K562 (cell line): ENCODE measurements around the gene ENTREP1. TPM values are rescaled to one million over a fixed set of nuclear protein-coding genes. Genes with fewer than 3 reads are reported as not detected.

Experiments
- ATAC-seq: fragments of 200-7000 bp; cut with Tn5 transposase; 3 replicates; pipeline ENCODE4 v1.9.1; 2020; ENCODE audit warnings: moderate library complexity
- BruUV-seq: library from RNA; stranded (reverse); fragments of 400-500 nt; replicated peaks from 2 replicates; lab custom pipeline; 2021; lab: Mats Ljungman, UMichigan
- CTCF ChIA-PET: fragments of 300-600 bp; formaldehyde crosslinking; extraction: SDS; loops from one replicate; lab custom pipeline; 2021; ENCODE audit warnings: low intra/inter-chr PET ratio; lab: Yijun Ruan, JAX
- POLR2A ChIA-PET: fragments of 300-600, 350-650 bp; sonication (Branson Sonifier 250); formaldehyde crosslinking; extraction: SDS; loops from one replicate; lab custom pipeline; 2021; ENCODE audit warnings: antibody characterized with exemption, inconsistent platforms; lab: Yijun Ruan, JAX
- DNase-seq, 4 experiments: peaks; one replicate each; pipeline versions ENCODE4 v3.0.0 to v3.0.0-alpha.2; 2011 to 2018; ENCODE audit warnings: low spot score in 3 of 4, mixed read lengths in 3 of 4; ENCODE audit errors: extremely low read depth in 1 of 4
- FAIRE-seq: peaks from 2 replicates; lab custom pipeline; 2011; peaks lifted over from hg19 to GRCh38; lab: Jason Lieb, UNC
- H2AFZ ChIP-seq: 2 replicates; pipeline ENCODE4 v1.6.0; 2011; ENCODE audit warnings: low read depth, low read length, control low read depth, inconsistent platforms
- H3K27ac ChIP-seq: fragments of 200-600 bp; 3 replicates; pipeline ENCODE4 v1.8.0; 2011; ENCODE audit warnings: low read depth, mild to moderate bottlenecking, control low read depth, inconsistent platforms, low read length, moderate library complexity, mixed read lengths; ENCODE audit errors: extremely low read depth
- H3K27me3 ChIP-seq, 2 experiments: fragments of 300-600 bp in 1 of 2; 2 replicates in 1 of 2; 3 replicates in 1 of 2; pipeline versions ENCODE4 v1.6.0 to v1.8.0; 2011; ENCODE audit warnings: inconsistent platforms in 2 of 2, low read length in 2 of 2, mild to moderate bottlenecking in 1 of 2, mixed read lengths in 1 of 2, moderate library complexity in 1 of 2; ENCODE audit not compliant: control insufficient read depth in 2 of 2, insufficient read depth in 2 of 2
- H3K36me3 ChIP-seq: fragments of 300-600 bp; 3 replicates; pipeline ENCODE4 v1.8.0; 2011; ENCODE audit warnings: mild to moderate bottlenecking, low read length, inconsistent platforms; ENCODE audit not compliant: control insufficient read depth, insufficient read depth
- H3K4me1 ChIP-seq, 2 experiments: fragments of 200-600 bp in 1 of 2; replicated peaks in 1 of 2; 2 replicates in 1 of 2; 3 replicates in 1 of 2; pipeline versions ENCODE4 v1.5.1 to v1.8.0; 2011; ENCODE audit warnings: inconsistent platforms in 2 of 2, low read length in 2 of 2, mild to moderate bottlenecking in 1 of 2, mixed read lengths in 1 of 2, moderate library complexity in 1 of 2; ENCODE audit not compliant: control insufficient read depth in 2 of 2, insufficient read depth in 2 of 2
- H3K4me2 ChIP-seq: 2 replicates; pipeline ENCODE4 v1.6.1; 2011; ENCODE audit warnings: low read length, control low read depth, inconsistent platforms, mixed read lengths; ENCODE audit not compliant: insufficient read depth
- H3K4me3 ChIP-seq: fragments of 200-600 bp; sonication (generic), shearing (Covaris generic); 2 replicates; pipeline ENCODE4 v1.5.1; 2016; ENCODE audit warnings: control low read depth, inconsistent platforms
- H3K79me2 ChIP-seq: fragments of 200-600 bp; 3 replicates; pipeline ENCODE4 v1.8.0; 2011; ENCODE audit warnings: low read length, inconsistent platforms; ENCODE audit not compliant: control insufficient read depth, insufficient read depth
- H3K9ac ChIP-seq, 2 experiments: 2 replicates each; pipeline versions ENCODE4 v1.6.0 to v1.6.1; 2011; ENCODE audit warnings: low read depth in 2 of 2, low read length in 2 of 2, control low read depth in 1 of 2, inconsistent platforms in 1 of 2, mild to moderate bottlenecking in 1 of 2, mixed read lengths in 1 of 2; ENCODE audit not compliant: insufficient read depth in 1 of 2
- H3K9me1 ChIP-seq: one replicate; pipeline ENCODE4 v1.6.0; 2011; ENCODE audit warnings: inconsistent platforms, mild to moderate bottlenecking, low read length, moderate library complexity; ENCODE audit not compliant: control insufficient read depth, insufficient read depth
- H3K9me3 ChIP-seq: replicated peaks from 2 replicates; pipeline ENCODE4 v1.5.1; 2011; ENCODE audit warnings: low read depth, low read length, inconsistent platforms; ENCODE audit not compliant: control insufficient read depth, insufficient read depth
- H4K20me1 ChIP-seq: replicated peaks from 2 replicates; pipeline ENCODE4 v1.6.1; 2011; ENCODE audit warnings: low read length, inconsistent platforms, mixed read lengths; ENCODE audit not compliant: control insufficient read depth, insufficient read depth
- ATF1 ChIP-seq, 2 experiments: fragments of 450-650 bp in 1 of 2; IDR thresholded peaks; 2 replicates each; pipeline ENCODE4 v1.6.1; 2016; ENCODE audit warnings: missing compliant biosample characterization in 1 of 2, missing genetic modification characterization in 1 of 2
- BRD4 ChIP-seq: fragments of 200-600 bp; sonication (generic); IDR thresholded peaks from 2 replicates; pipeline ENCODE4 v1.6.1; 2017; ENCODE audit warnings: inconsistent platforms
- CAMTA2 ChIP-seq: fragments of 250-450 bp; sonication (Bioruptor Pico); conservative IDR thresholded peaks from 2 replicates; pipeline ENCODE4 v1.5.1; 2022
- CBX3 ChIP-seq, 2 experiments: IDR thresholded peaks; 1 replicate in 1 of 2; 2 replicates in 1 of 2; pipeline ENCODE4 v1.6.1; 2012; ENCODE audit warnings: inconsistent platforms in 2 of 2, low read length in 2 of 2, borderline replicate concordance in 1 of 2, control low read depth in 1 of 2
- CTBP1 ChIP-seq: fragments of 450-650 bp; IDR thresholded peaks from 2 replicates; pipeline ENCODE4 v1.6.1; 2016; ENCODE audit warnings: borderline replicate concordance
- DPF2 ChIP-seq: fragments of 450-650 bp; IDR thresholded peaks from 2 replicates; pipeline ENCODE4 v1.6.1; 2016
- GATAD2B ChIP-seq: fragments of 450-650 bp; IDR thresholded peaks from 2 replicates; pipeline ENCODE4 v1.6.1; 2017; ENCODE audit warnings: mild to moderate bottlenecking, borderline replicate concordance
- HSF4 ChIP-seq: fragments of 250-450 bp; sonication (Bioruptor Pico); IDR thresholded peaks from 2 replicates; pipeline ENCODE4 v2.1.2; 2022; ENCODE audit warnings: mild to moderate bottlenecking, moderate library complexity, borderline replicate concordance
- KLF6 ChIP-seq: fragments of 250-450 bp; sonication (Bioruptor Pico); IDR thresholded peaks from 2 replicates; pipeline ENCODE4 v1.4.0; 2020; ENCODE audit warnings: mild to moderate bottlenecking, moderate library complexity, borderline replicate concordance
- LCOR ChIP-seq: sonication (generic); formaldehyde crosslinking; IDR thresholded peaks from 2 replicates; pipeline ENCODE4 v1.8.0; 2022; ENCODE audit warnings: mild to moderate bottlenecking, missing genetic modification reagents
- NCOR1 ChIP-seq: fragments of 450-650 bp; IDR thresholded peaks from 2 replicates; pipeline ENCODE4 v1.6.1; 2016; ENCODE audit warnings: mild to moderate bottlenecking, moderate library complexity
- NFIC ChIP-seq: fragments of 450-650 bp; IDR thresholded peaks from 2 replicates; pipeline ENCODE4 v1.6.1; 2017; ENCODE audit warnings: mild to moderate bottlenecking, inconsistent platforms
- PRPF4 ChIP-seq: fragments of 200-400 bp; formaldehyde crosslinking; IDR thresholded peaks from one replicate; pipeline ENCODE4 v1.6.1; 2017; ENCODE audit warnings: low read length, low read depth, mild to moderate bottlenecking; ENCODE audit not compliant: insufficient read depth, poor library complexity, severe bottlenecking
- TAL1 ChIP-seq: fragments of 450-650 bp; IDR thresholded peaks from 2 replicates; pipeline ENCODE4 v1.6.1; 2016; ENCODE audit warnings: mild to moderate bottlenecking
- TCF7L2 ChIP-seq: fragments of 150-350 bp; IDR thresholded peaks from 2 replicates; pipeline ENCODE4 v1.6.1; 2016; ENCODE audit warnings: low read depth, mild to moderate bottlenecking, low read length, moderate library complexity
- XRCC3 ChIP-seq: fragments of 450-650 bp; IDR thresholded peaks from 2 replicates; pipeline ENCODE4 v1.6.1; 2017; ENCODE audit warnings: mild to moderate bottlenecking, moderate library complexity
- ZKSCAN1 ChIP-seq: fragments of 150-350 bp; IDR thresholded peaks from 2 replicates; pipeline ENCODE4 v1.6.1; 2016; ENCODE audit warnings: low read depth, low read length
- ZNF197 ChIP-seq: fragments of 200-800 bp; sonication (Bioruptor generic); IDR thresholded peaks from 2 replicates; pipeline ENCODE4 v1.6.1; 2016; ENCODE audit warnings: low read depth, missing genetic modification characterization, missing compliant biosample characterization
- WGBS: fragments of 100-300 bp; shearing (Covaris generic); methylation state at CpG from one replicate; pipeline ENCODE4 v1.1.6; 2016; ENCODE audit warnings: low coverage, mixed read lengths; ENCODE audit not compliant: insufficient coverage; ENCODE audit errors: missing lambda C conversion rate; 5-methylcytosine and 5-hydroxymethylcytosine counted together
- in situ Hi-C: fragments of 300-500 bp; cut with MboI; formaldehyde crosslinking; loops from 4 replicates; pipeline ENCODE4 v1.15.0; 2018; ENCODE audit warnings: inconsistent platforms, mixed read lengths
- intact Hi-C: fragments of 100-400 bp; cut with micrococcal nuclease; formaldehyde crosslinking; loops from 2 replicates; pipeline ENCODE4 v1.14.2; 2022
- polyA plus RNA-seq, 8 experiments: library from polyadenylated mRNA; depleted of rRNA in 4 of 8; stranded (reverse) in 5 of 8; unstranded in 3 of 8; fragments of >200 nt; fragmentation: Nextera tagmentation in 2 of 8; fragmentation: Illumina TruSeq in 1 of 8; extraction: Ambion mirVana in 2 of 8; extraction: Trizol in 1 of 8; gene quantifications; 2 replicates each; pipeline versions ENCODE4 v1.2.1 to v1.2.3, GENCODE V29; 2011 to 2014; ENCODE audit warnings: inconsistent platforms in 1 of 8, missing spikeins in 1 of 8
- total RNA-seq, 7 experiments: library from RNA; depleted of rRNA in 6 of 7; stranded (reverse); fragments of >200 nt in 6 of 7; fragmentation: Illumina TruSeq in 2 of 7; extraction: Trizol in 2 of 7; gene quantifications; 2 replicates each; pipeline versions ENCODE4 v1.2.1 to v1.2.3, GENCODE V29; 2011 to 2021; ENCODE audit warnings: low replicate concordance in 1 of 7
- TF ChIP-seq, protein P1 (sequence below): fragments of 450-650 bp; formaldehyde crosslinking; IDR thresholded peaks from 2 replicates; pipeline ENCODE4 v1.4.0; 2022; ENCODE audit warnings: missing genetic modification characterization
- TF ChIP-seq, protein P2 (sequence below): fragments of 250-450 bp; sonication (Bioruptor Pico); IDR thresholded peaks from 2 replicates; pipeline ENCODE4 v1.5.0; 2021; ENCODE audit warnings: mild to moderate bottlenecking, moderate library complexity

ENTREP1 gene
- total and polyA plus RNA-seq, 9 of the 15 experiments (the other 6 are each of a cell fraction or from before 2014, with no cell fraction given): not detected

DNA sequence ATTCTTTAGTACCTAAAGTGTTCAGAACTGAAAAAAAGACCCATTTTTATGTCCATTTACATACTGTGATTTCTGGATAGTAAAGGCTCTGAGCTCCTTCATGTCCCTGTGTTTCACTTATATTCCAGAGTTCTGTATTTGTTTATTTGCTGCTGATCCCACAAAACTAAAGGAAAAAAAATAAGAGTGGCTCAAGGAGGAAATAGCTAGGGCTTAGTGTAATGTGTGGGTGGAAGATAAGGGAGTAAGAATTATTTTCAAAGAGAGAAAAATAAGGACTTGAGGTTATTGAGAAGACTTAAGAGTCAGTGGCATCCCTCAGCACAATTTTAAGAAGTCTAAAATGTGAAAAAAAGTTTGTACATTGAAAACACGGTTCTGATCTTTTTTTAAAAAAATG is 46.0 kb downstream of the ENTREP1 start:
- POLR2A ChIA-PET: no interaction called here
- Histone ChIP-seq H3K4me3 (no peak overlapping the region), H3K36me3 (no peaks in the 10 kb centered on the region), H4K20me1 (no peaks in the 10 kb centered on the region), H3K79me2 (no peaks in the 10 kb centered on the region), H3K9ac (no peak overlapping the region), H3K9me1 (no peaks in the 10 kb centered on the region), H3K27ac (no peak overlapping the region), H3K9me3 (no peaks in the 10 kb centered on the region), H2AFZ (no peak overlapping the region), H3K4me1 (no peaks in the 10 kb centered on the region), H3K27me3 (no peaks in the 10 kb centered on the region), H3K4me2 (no peak overlapping the region)
- FAIRE-seq: no peak
- CTCF ChIA-PET: no interaction called here
- TF ChIP-seq CBX3 (IDR thresholded peaks at IDR 0.05; ENCODE audit: borderline replicate concordance in 1 of 2, low read length in 2 of 2) (no peak), XRCC3 (no peak), NCOR1 (no peak), NFIC (no peak), BRD4 (no peak), KLF6 (CRISPR knock-in tag) (no peak), TAL1 (no peak), ZNF197 (CRISPR knock-in tag) (no peak), DPF2 (no peak), TCF7L2 (no peak), LCOR (no peak), HSF4 (CRISPR knock-in tag) (no peak), CAMTA2 (CRISPR knock-in tag) (no peak), CTBP1 (no peak), ATF1 (CRISPR knock-in tag; IDR thresholded peaks at IDR 0.05) (no peak), ATF1 (tag; IDR thresholded peaks at IDR 0.05) (no peak), GATAD2B (no peak), ZKSCAN1 (no peak), PRPF4 (no peak)
- TF ChIP-seq, protein P1, sequence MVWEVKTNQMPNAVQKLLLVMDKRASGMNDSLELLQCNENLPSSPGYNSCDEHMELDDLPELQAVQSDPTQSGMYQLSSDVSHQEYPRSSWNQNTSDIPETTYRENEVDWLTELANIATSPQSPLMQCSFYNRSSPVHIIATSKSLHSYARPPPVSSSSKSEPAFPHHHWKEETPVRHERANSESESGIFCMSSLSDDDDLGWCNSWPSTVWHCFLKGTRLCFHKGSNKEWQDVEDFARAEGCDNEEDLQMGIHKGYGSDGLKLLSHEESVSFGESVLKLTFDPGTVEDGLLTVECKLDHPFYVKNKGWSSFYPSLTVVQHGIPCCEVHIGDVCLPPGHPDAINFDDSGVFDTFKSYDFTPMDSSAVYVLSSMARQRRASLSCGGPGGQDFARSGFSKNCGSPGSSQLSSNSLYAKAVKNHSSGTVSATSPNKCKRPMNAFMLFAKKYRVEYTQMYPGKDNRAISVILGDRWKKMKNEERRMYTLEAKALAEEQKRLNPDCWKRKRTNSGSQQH: no peak
- TF ChIP-seq, protein P2, sequence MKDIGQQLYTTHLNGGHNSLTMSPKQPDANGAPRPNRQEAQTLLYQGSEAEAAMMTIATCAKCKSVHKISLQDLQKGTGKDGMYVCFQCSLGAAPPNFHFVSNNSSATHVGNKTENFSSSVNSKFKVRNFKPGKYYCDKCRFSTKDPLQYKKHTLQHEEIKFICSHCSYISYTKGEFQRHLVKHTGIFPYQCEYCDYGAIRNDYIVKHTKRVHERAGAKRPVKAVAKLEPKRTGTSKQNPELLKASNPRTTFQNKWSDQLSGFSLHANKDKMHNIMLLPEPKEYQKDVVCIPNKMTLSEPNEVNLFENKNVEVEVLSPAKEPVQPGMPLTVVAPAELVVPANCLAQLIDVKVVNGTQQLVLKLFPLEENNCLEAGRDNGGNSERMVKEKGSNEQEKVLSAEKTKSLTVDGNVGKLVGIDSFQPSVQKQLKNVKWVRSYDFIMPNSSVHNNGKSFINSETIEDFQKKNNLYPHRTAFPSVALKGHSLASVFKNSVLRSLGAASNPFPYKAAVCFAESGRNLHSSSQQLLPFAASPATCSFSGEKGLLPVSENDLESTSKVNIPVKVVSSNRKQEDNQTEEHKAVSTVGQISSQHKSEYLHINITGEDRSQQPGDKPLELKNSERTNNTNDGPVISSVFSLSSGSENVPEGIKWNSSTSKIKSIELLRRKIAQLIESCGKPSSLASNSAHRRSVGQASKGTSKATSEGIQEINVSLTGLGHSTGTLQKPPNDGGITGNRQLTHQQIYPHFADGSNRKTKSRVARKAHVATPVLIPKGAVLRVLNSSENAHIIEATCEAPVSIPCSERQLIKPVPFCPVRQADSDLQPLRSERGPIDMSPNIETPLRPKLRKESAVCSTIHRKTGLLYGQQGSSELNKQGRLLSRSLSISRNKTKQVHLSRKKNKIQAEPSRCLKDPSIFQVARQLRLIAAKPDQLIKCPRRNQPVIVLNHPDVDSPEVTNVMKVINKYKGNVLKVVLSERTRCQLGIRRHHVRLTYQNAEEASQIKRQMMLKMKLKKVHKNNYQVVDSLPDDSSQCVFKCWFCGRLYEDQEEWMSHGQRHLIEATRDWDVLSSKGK (CRISPR knock-in tag): no peak
- in situ Hi-C loops: no loop called here
- no TSS peak for BruUV-seq
- ATAC-seq: no peak
- WGBS: 0% methylated on average over 1 of the region's 1 CpG
- DNase-seq: no peak
- intact Hi-C loops: no loop called here
